HAP-1 (cell line): ENCODE results near the gene DCLK2.

Source experiments
- DNase-seq, 2 experiments: peaks; one replicate each; pipeline ENCODE4 v3.0.0-alpha.2; 2016 to 2020; ENCODE audit warnings: low spot score in 2 of 2
- H3K27me3 ChIP-seq: fragments of 250-450 bp; sonication (Bioruptor Pico); 2 replicates; pipeline ENCODE4 v1.5.1; 2020; ENCODE audit warnings: low read depth, mild to moderate bottlenecking, moderate library complexity
- H3K36me3 ChIP-seq: fragments of 250-450 bp; sonication (Bioruptor Pico); replicated peaks from 2 replicates; pipeline ENCODE4 v1.5.1; 2020; ENCODE audit warnings: mild to moderate bottlenecking
- H3K4me1 ChIP-seq: fragments of 250-450 bp; sonication (Bioruptor Pico); 2 replicates; pipeline ENCODE4 v1.5.1; 2020; ENCODE audit warnings: mild to moderate bottlenecking
- H3K4me3 ChIP-seq: fragments of 250-450 bp; sonication (Bioruptor Pico); 2 replicates; pipeline ENCODE4 v1.5.1; 2020; ENCODE audit warnings: mild to moderate bottlenecking, moderate library complexity
- H3K9me3 ChIP-seq: fragments of 250-450 bp; sonication (Bioruptor Pico); 2 replicates; pipeline ENCODE4 v1.5.1; 2020; ENCODE audit warnings: mild to moderate bottlenecking, moderate library complexity
- in situ Hi-C: fragments of 300-500 bp; cut with MboI; formaldehyde crosslinking; loops from 3 replicates; pipeline ENCODE4 v1.14.3; 2020; ENCODE audit warnings: low sequenced_read_pairs, inconsistent platforms, mixed read lengths

The DCLK2 gene

DNA sequence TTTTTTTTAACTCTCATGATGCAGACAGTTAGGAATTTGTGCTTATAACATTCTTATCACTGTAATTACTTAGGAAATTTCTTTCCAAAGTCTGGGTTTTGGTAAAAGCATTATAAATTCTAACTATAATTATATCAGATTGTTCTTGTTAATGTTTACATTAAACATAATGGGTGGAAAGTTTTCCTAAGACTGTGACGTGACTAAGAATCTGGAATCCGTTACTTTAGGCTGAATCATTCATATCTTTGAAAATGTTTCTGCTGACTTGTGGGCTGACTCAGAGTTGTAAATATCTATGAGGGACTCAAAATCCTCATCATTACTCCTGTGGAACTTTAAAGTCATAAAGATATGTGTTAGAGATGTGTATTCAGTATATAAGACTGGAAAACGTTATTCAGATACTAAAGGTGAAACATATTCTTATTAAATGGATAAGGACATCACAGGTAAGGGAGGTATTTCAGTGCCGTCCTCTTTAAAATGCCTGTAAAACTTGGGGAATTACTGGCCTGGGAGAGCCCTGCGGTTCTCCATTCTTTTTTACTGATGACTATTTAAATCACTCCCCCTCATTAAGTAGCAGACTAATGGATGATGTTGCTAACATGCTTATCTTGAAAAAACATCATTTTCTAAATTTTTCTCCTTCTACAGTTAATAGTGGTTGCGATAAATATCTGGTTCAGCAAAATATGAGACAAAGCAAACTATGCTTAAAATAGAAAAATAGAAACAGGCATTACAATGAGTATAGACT is 159.0 kb downstream of the DCLK2 start:
- no peak for DNase-seq
- Histone ChIP-seq H3K4me3 (no peak overlapping the region), H3K27me3 (no peaks in the 10 kb centered on the region), H3K9me3 (no peaks in the 10 kb centered on the region), H3K36me3 (no peaks in the 10 kb centered on the region), H3K4me1 (no peaks in the 10 kb centered on the region)
- in situ Hi-C loops: no loop called here

DNA sequence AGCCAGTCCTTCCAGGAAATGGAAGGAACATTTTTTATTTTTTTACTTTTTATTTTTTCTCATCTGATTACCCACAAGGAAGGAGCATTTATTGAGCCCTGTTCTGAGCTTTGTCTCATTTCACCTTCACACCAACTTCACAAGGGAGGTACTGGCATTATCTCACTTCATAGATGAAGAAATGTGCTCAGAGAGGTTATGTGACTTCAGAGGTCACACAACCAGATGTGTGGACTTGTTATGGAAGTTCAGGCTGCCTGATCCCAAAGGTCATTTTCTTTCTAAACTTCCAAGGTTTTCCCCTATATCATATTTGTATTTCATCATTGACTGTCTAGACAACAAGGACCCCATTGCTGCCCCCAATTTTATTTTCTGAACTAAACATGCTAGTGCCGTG is 160.3 kb downstream of the DCLK2 start:
- Histone ChIP-seq H3K4me3 (no peak overlapping the region), H3K4me1 (no peaks in the 10 kb centered on the region), H3K36me3 (no peaks in the 10 kb centered on the region), H3K27me3 (no peaks in the 10 kb centered on the region), H3K9me3 (no peaks in the 10 kb centered on the region)
- in situ Hi-C loops: no loop called here
- DNase-seq: no peak

DNA sequence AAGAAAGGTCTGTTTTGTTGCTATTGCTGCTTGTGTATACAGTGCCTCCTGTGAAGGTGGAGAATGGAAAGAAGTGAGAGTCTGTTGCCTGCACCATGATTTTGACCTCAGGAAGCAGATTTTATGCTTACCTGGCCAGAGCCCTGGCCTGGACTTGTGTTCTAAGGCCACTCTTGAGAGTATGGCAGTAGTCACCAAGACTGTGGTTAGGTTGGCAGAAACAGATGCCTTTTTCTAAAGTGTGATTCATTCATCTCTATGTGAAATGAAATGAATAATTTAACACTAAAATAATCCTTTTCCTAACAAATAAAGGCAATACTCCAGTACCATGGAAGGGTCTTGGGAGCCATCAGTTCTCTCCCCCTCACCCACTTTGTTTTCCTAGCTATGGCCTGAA is 161.8 kb downstream of the DCLK2 start:
- in situ Hi-C loops: no loop called here
- DNase-seq: no peak
- Histone ChIP-seq H3K4me1 (peaks cover 10% of the 10 kb centered on the region), H3K9me3 (no peaks in the 10 kb centered on the region), H3K27me3 (no peaks in the 10 kb centered on the region), H3K36me3 (no peaks in the 10 kb centered on the region), H3K4me3 (no peak overlapping the region)

DNA sequence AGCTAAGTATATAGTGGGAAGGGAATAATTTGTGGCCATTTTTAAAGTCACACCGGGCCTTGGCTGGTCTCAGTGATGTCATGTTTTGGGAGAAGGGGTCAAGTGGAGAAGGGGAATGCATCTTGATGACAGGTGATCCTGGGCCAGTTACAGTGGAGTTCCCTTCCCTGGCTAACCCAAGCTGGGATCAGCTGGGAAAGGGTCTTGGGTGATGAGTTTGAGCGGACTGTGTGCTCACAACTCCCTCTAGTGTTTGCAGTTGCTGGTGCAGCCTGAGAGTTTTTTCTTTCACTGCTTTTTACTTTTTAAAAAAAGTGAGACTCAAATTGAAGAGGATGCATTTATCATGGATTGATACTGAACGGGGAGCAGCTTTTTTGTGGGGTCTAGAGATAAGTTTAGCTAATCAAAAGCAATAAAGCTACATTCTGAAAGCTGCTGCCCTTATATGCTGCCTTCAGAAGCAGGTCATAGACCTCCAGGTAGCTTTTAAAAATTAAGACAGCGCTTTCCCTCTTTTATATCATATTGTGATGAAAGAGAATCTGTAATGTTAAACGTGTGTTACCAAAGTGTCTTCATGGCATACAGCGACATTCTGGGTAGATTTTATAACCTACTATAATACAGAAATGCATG is 164.7 kb downstream of the DCLK2 start:
- DNase-seq: peak; percentile 49 to 65

DNA sequence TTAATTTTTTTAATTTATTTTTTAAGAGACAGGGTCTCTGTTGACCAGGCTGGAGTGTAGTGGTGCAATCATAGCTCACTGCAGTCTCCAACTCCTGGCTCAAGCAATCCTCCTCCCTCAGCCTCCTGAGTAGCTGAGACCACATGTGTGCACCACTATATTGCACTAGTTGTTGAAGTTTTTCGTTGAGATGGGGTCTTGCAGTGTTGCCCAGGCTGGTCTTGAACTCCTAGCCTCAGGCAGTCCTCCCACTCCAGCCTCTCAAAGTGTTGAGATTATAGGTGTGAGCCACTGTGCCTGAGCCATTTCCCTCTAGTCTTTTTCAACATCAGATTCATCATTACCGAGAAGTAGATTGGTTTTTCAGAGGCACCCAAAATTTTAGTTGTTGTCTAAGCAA is 165.7 kb downstream of the DCLK2 start:
- Histone ChIP-seq H3K4me1 (peaks cover 12% of the 10 kb centered on the region), H3K9me3 (no peaks in the 10 kb centered on the region), H3K4me3 (no peak overlapping the region), H3K27me3 (no peaks in the 10 kb centered on the region), H3K36me3 (no peaks in the 10 kb centered on the region)
- in situ Hi-C loops: no loop called here
- no peak for DNase-seq

More for the DNA sequence above, 164.7 kb downstream of the DCLK2 start:
- Histone ChIP-seq H3K9me3 (no peaks in the 10 kb centered on the region), H3K36me3 (no peaks in the 10 kb centered on the region), H3K4me3 (no peak overlapping the region), H3K27me3 (no peaks in the 10 kb centered on the region), H3K4me1 (peaks cover 12% of the 10 kb centered on the region)
- in situ Hi-C loops: no loop called here

DNA sequence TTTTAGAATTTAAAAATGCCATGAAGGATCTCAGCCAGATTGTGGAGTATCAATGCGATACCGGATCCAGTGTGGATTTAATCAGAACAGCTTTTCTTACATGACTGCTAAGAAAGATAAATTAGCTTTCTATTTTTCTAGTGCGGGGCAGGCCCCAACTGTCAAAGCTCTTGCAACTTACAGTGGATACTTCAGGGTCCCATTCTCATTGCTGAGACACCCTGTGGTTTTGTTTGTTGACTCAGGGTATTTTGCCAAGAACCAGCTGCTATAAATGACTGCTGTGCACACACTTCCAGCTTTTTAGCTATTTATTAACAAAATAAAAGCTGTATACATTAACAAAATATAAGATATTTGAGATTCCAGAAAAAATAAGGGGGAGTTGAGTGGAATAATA is 166.4 kb downstream of the DCLK2 start:
- DNase-seq: peak; percentile 29 to 37

DNA sequence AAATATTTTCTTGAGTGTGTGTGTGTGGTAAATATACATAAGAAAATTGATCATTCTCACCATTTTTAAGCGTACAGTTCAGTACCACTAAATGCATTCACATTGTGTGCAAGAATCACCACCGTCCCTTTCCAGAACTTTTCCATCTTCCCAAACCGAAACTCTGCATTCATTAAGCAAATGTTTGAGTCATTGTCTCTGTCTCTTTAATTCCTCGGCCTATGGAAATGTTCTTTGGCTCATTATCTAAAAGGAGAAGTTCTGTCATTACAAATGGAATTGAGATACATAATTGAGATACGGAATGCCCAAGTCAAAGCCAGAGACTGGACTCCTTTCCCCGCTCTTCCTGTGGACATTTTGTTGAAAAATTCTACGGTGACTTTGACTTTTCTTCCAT is 168.9 kb downstream of the DCLK2 start:
- H3K4me1 ChIP-seq: peaks cover 12% of the 10 kb centered on the region
- in situ Hi-C loops: no loop called here
- H3K9me3 ChIP-seq: no peaks in the 10 kb centered on the region
- no peaks in the 10 kb centered on the region for H3K36me3 ChIP-seq
- H3K4me3 ChIP-seq: no peak overlapping the region
- H3K27me3 ChIP-seq: no peaks in the 10 kb centered on the region
- no peak for DNase-seq

More for the DNA sequence above, 166.4 kb downstream of the DCLK2 start:
- H3K27me3 ChIP-seq: no peaks in the 10 kb centered on the region
- H3K36me3 ChIP-seq: no peaks in the 10 kb centered on the region
- H3K9me3 ChIP-seq: no peaks in the 10 kb centered on the region
- no peak overlapping the region for H3K4me3 ChIP-seq
- in situ Hi-C loops: no loop called here
- H3K4me1 ChIP-seq: peaks cover 12% of the 10 kb centered on the region

DNA sequence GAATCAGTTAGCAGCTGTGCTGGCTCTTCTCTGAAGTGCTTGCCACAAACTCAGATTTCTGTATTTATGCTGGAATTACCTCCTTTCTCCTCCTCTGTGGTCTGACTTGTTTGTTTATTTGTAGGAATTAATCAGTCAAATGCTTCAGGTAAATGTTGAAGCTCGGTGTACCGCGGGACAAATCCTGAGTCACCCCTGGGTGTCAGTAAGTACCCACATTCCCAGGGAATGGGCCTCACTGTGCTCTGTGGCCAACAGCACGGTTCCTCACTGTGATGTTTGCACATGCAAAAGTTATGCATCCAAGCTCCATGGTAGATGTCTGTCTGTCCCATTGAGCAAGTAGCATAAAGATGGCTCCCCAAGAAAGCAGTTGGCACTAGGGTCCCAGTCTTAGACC is 169.9 kb downstream of the DCLK2 start:
- no peaks in the 10 kb centered on the region for H3K9me3 ChIP-seq
- H3K27me3 ChIP-seq: no peaks in the 10 kb centered on the region
- peaks cover 12% of the 10 kb centered on the region for H3K4me1 ChIP-seq
- no peak for DNase-seq
- H3K4me3 ChIP-seq: no peak overlapping the region
- H3K36me3 ChIP-seq: no peaks in the 10 kb centered on the region
- in situ Hi-C loops: no loop called here

DNA sequence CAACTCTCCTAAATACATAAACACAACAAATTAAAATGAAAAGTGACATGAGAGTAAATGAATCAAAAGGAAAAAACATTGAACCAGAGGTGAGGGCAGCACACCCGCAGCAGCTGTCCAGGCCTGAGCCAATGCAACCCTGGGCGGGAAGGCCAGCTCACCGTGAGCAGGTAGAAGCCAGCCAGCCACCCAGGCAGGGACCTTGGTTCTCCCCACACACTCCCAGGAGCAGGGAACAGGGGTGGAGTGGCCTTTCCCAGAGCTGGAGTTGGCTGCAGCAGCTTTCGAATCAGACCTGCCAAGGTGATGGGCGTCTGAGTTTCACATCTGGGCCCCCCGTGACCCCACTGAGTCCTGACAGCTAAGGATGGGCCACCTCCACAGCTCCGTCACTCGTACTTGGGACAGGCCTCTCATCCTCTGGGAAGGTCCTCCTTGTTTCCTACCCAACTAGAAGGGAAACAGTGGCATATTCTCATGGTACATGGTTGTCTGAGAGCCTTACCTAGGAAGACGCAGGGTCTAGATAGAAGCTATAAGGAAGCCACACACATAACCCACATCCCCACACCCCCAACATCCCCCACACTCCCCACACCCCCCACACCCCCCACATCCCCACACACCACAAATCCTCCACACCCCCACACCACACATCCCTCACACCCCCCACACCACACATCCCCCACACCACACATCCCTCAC is 172.2 kb downstream of the DCLK2 start:
- Histone ChIP-seq H3K36me3 (no peaks in the 10 kb centered on the region), H3K27me3 (no peaks in the 10 kb centered on the region), H3K9me3 (no peaks in the 10 kb centered on the region), H3K4me1 (no peaks in the 10 kb centered on the region), H3K4me3 (no peak overlapping the region)
- in situ Hi-C loops: no loop called here
- DNase-seq: no peak

DNA sequence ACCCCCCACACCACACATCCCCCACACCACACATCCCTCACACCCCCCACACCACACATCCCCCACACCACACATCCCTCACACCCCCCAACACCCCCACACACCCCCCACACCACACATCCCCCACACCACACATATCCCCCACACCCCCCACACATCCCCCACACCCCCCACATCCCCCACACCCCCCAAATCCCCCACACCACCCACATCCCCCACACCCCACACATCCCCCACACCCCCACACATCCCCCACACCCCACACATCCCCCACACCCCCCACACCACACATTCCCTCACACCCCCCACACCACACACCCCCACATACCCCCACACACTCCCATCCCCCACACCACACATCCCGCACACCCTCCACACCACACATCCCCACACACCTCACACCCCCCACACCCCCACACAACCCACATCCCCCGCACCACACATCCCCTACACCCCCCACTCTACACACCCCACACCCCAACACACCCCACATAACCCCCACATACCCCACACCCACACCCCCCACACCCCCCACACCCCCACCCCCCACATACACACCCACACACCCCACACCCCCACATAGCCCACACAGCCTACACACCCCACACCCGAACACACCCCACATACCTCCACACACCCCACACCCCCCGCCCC is 172.9 kb downstream of the DCLK2 start:
- no peaks in the 10 kb centered on the region for H3K4me1 ChIP-seq
- in situ Hi-C loops: no loop called here
- no peaks in the 10 kb centered on the region for H3K9me3 ChIP-seq
- no peak overlapping the region for H3K4me3 ChIP-seq
- DNase-seq: peak in 1 of 2 experiments; percentile 35
- no peaks in the 10 kb centered on the region for H3K27me3 ChIP-seq
- H3K36me3 ChIP-seq: no peaks in the 10 kb centered on the region

DNA sequence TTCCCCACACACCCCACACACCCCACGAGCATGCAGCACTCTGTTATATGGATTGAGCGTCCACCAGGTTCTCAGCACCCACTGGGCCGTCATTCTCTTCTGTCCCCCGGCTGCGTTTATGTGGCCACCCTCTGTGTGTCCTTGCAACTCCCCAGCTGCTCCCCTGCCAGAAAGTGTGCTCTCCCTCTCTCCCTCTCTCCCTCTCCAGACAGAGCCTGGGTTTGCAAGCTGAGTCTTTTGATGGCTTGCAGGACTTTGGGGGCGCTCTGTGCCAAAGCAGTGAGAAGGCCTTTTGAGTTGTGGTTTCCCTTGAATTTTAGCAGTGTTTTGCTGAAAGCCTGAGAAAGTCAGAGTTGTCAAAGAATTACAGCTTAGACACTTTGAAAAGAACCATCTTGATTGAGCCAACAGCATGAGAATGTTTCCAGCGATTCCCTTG is 173.5 kb downstream of the DCLK2 start:
- no peaks in the 10 kb centered on the region for H3K27me3 ChIP-seq
- DNase-seq: no peak
- no peaks in the 10 kb centered on the region for H3K4me1 ChIP-seq
- no peaks in the 10 kb centered on the region for H3K9me3 ChIP-seq
- H3K4me3 ChIP-seq: no peak overlapping the region
- in situ Hi-C loops: no loop called here
- no peaks in the 10 kb centered on the region for H3K36me3 ChIP-seq

DNA sequence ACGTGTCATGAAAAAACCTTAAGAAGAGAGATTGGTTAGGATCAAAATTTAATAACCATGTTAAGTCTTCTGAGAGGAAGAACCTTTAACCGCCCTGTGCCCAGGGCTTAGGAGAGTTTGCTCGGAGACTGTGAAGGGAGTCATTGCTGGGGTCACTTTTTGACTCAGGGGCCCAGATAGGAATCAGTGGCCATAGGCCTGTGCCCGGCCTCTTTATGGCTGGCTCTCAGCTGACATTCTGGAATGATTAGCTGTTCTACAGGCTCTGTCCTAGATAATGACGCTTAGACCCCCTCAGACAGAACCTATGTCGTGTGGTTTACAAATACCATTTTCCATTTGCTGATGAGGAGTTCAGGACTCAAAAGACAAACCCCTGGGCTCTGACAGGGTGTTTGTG is 174.1 kb downstream of the DCLK2 start:
- no peaks in the 10 kb centered on the region for H3K27me3 ChIP-seq
- no peaks in the 10 kb centered on the region for H3K4me1 ChIP-seq
- no peak overlapping the region for H3K4me3 ChIP-seq
- no peaks in the 10 kb centered on the region for H3K36me3 ChIP-seq
- DNase-seq: no peak
- in situ Hi-C loops: no loop called here
- H3K9me3 ChIP-seq: no peaks in the 10 kb centered on the region

DNA sequence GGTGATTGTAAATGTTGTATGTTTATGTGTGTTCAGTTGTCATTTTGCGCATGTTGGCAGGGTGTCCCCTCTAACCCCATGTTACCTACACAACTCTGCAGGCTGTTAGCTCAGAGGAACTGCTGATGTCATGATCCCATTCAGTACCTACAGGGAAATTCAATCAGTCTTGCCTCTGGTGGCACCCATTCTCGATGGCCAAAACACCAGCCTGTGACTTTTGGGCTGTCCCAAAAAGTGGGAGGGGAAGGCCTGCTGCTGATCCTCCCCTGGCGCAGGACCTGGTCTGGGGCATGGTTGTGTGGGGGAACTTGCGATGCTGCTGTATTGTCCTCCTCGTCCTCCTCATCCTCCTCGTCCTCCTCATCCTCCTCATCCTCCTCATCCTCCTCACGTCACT is 174.5 kb downstream of the DCLK2 start:
- H3K36me3 ChIP-seq: no peaks in the 10 kb centered on the region
- no peak for DNase-seq
- H3K27me3 ChIP-seq: no peaks in the 10 kb centered on the region
- no peaks in the 10 kb centered on the region for H3K4me1 ChIP-seq
- no peak overlapping the region for H3K4me3 ChIP-seq
- in situ Hi-C loops: no loop called here
- H3K9me3 ChIP-seq: no peaks in the 10 kb centered on the region

DNA sequence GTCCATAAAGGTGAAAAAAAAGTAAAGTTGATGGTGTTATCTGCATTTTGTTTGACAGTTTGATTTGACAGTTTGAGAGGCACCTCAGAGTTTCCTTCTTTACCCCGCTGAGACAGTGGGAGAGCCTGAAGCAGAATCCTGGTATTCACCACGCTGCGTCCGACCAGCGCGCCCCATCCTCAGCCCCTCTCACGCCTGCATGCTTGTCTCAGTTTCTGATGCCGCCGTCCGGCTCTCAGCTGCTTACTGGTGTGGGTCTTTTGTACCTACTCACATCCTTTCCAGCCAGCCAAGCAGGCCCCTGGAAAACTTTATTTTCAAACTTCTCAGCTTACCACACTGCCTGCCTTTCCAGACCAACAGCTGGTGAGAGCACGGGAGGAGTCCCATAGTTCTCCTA is 175.2 kb downstream of the DCLK2 start:
- Histone ChIP-seq H3K4me1 (no peaks in the 10 kb centered on the region), H3K4me3 (no peak overlapping the region), H3K9me3 (no peaks in the 10 kb centered on the region), H3K36me3 (no peaks in the 10 kb centered on the region), H3K27me3 (no peaks in the 10 kb centered on the region)
- in situ Hi-C loops: no loop called here
- DNase-seq: no peak
